GM21390 (cell line): ENCODE measurements around the gene ZNF503.

ENCODE experiments used
- ATAC-seq: cut with Tn5 transposase; IDR thresholded peaks from one replicate; pipeline ENCODE4 v1.9.1; 2021; ENCODE audit not compliant: unreplicated experiment

Gene ZNF503, protein sequence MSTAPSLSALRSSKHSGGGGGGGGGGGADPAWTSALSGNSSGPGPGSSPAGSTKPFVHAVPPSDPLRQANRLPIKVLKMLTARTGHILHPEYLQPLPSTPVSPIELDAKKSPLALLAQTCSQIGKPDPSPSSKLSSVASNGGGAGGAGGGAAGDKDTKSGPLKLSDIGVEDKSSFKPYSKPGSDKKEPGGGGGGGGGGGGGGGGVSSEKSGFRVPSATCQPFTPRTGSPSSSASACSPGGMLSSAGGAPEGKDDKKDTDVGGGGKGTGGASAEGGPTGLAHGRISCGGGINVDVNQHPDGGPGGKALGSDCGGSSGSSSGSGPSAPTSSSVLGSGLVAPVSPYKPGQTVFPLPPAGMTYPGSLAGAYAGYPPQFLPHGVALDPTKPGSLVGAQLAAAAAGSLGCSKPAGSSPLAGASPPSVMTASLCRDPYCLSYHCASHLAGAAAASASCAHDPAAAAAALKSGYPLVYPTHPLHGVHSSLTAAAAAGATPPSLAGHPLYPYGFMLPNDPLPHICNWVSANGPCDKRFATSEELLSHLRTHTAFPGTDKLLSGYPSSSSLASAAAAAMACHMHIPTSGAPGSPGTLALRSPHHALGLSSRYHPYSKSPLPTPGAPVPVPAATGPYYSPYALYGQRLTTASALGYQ

DNA sequence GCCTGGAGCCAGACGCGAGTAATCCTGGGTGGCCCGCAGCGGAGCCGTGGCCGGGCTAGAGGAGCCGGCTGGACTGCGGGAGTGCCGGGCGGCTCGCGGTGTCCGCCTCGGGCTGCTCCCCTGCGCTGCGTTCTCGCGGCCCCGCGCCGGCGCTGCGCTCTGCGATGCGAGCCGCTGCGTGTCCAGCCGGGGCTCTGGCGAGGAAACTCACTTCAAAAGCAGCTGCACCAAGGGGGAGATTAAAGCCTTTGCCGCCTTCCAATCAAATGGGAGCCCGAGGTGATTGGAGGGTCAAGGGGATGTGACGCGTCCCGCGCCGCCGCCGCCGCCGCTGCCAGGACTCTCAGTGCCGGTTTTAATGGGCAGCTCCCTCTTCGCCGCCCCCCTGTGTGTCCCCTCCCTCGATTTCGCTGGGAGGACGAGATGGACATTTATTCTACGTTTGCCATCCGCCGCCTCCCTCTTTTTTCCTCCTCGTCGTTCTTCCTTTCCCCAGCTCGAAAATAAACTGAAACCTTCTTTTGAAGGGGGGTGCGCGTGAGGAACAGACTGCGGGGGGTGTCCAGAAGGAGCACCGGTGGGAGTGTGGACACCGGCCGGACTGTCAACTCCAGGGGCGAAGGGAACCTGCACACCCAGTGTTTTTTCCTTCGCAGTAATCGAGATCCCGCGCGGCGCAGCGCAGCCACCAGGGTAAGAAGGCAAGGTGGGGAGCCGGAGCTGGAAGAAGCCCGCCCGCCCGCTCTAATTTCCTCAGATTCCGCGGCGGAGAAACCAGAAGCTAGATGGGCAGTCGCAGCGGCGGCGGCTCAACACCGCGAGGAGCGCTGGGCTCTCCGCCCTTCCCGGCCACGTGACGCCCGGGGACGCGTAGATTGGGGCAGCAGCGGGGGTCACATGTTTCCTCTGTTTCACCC, at the start of gene ZNF503:
Gene ZNF503 (minus strand): TSS at position 196 of the 917 bp plus-strand sequence. CDS start 345 bp downstream, outside the sequence.
- ATAC-seq = peak; percentile 50

DNA sequence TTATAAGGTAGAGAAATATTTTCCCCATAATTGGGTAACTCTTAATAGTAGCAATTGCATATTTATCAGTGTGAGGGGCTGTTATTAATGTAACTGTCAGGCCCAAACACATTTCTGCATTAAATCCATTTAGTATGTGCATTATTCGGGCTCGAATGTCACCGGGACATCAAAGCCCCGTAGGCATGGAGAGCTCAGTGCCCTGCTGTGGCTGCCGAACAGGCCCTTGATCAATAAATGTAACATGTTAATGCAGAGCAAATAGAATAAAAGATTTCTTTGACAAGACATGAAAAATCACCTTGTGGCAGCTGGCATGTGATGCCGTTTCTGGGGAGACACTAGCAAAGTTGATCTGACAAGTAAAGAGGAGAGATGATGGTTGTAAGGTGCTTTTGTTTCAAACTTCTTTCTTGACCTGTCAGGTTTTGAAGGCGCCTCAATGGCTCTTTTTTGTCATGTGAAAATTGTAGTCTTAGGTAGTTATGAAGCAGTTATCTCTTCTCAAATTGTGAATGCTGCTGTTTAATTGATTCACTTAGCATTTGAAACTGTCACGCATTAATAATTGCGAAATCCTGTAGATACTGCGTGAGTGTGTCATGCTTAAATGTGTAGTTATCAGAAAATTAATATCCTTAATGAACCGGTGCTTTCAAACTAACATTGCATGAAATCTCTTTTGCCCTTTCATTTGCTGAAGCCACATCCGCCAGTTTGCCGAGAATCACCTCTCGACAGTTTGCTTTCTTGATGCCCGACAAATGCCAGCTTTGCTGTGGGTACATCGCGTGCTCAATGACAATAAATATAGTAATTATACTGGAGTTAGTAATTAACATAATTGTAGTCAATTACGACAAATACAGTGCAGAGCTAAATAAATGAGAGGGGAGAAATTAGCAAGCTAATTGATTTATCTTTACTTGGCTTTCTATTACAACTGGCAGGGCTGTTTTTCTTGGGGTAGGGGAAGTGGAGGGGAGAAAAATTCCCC, 49.4 kb upstream of the ZNF503 start:
- ATAC-seq = no peak

DNA sequence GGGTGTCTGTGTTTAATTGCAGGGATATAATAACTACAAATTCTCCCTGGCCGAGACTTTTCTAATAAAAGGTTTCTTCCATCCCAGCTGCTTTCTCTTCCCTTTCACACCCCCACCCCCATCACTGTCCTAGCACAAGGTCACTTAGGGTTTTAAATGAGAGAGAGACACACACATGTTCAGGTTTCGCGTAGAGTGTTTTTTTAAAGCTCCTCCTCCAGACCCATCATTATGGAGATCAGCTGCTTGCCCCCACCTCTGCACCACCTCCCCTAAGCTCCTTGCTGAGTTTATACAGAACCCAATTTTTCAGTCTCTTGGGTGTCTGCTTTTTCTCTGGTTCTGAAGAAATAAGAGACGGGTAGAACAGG, 48.5 kb upstream of the ZNF503 start:
- ATAC-seq = no peak

DNA sequence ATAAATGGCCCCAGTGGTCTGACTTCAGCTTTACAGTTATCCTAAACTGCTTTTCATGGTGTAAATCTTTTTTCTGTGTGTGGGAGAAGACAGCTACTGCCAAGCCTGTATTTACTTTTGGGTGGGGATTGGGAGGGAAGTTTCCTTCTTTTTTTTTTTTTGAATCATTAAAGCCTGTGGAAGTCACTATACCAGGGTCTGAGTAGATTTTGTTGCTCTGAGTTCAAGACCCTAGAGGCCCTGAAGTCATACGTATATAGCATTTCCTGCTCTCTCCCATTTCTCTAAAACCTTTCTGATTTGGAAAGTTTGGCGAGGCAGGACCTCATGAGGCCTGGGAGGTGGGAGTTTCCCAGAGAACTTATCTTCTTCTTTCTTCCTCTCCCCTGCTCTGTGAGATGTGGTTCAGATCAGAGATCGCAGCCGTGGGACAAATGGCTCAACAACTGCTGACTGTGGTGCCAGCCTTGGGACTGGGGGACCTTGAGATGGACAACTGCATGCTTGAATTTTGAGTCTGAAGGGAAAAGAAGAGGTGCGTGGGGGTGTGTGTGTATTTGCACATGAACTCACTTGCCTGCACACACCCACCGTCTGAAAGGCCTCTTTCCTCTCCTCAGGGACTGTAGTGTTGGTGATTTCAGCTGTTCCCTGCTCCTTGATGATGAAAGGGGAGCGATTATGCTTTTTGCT, 48.0 kb upstream of the ZNF503 start:
- no peak for ATAC-seq

DNA sequence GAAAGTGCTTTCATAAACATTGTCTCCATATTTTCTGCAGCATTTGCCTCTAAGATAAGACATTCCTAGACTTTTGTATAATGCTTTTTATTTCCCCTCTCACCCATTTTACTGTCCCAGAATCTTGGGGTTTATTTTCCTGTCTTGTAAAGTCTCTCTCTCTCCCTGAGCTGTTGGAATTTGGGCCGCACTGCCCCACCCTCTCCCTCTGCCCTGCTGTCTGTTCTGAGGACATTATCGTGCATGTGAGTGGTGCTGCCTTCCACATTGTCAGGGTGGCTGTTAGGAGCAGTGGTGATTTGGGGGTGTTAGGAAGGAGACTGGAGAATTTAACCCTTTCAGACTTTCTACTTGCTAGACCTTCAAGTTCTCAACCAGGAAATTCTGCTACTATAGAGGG, 46.6 kb upstream of the ZNF503 start:
- ATAC-seq = no peak

DNA sequence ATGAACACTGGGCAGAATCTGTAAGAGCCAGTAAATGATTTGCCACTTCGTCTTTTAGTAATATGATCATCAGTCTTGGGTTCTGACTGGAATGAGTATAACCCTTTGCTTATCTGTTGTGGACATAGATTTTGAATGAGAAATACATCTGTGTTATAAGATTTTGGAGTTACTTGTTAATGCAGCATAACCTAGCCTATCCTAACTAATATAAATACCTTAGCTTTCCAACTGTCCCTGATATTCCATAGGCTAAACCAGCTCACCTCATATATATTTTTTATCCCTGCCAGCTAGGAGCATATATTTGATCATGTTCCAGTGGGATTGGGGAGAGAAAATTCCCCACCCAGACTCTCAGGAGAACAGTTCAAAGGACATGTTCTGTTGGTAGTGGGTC, 44.9 kb upstream of the ZNF503 start:
- ATAC-seq = no peak

DNA sequence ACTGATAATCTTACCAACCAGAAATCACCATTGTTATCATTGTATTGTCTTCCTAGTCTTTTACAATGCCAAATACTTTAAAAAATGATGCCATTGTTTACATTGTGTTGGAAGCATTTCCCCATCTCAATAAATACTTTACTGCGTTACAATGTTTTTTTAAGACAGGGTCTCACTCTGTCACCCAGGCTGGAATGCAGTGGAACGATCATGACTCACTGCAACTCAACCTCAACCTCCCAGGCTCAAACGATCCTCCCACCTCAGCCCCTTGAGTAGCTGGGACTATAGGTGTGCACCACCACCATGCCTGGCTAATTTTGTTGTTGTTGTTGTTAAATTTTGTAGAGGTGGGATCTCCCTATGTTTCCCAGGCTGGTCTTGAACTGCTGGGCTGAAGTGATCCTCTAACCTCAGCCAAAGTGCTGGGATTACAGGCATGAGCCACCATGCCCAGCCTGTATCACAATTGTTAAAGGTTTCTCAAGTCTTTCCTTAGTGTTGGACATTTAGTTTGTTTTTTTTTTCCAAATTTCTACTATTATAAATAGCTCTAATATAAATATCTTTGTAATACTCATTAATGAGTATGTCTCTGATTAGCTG, 43.3 kb upstream of the ZNF503 start:
- no peak for ATAC-seq

DNA sequence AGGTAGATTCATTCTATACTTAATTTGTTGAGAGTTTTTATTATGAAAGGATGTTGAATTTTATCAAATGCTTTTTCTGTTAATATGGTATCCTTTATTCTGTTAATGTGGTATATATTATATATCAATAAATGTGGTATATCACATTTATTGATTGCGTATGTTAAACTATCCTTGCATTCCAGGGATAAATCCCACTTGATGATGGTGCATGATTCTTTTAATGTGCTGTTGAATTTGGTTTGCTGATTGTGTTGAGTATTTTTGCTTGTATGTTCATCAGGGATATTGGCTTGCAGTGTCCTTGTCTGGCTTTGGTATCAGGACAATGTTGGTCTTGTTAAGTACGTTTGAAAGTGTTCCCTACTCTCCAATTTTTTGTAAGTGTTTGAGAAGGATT, 41.8 kb upstream of the ZNF503 start:
- ATAC-seq = no peak

DNA sequence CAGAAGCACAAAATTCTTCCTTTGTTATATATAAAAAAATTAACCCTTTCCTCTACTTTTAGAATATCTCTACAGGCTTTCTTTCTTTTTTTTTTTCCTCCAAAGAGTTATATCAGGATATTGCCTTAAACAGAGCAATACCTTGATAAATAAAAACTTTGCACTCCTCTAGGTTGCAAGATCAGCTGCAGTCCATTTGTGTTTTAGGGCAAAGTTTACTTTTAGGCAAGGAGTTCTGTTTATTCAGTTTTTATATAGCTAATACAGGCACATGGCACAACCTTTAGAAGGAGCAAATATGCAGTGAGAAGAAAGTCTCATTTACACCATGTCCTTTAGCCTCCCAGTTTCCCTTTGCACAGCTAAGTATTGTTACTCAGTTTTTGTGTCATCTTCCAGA, 40.1 kb upstream of the ZNF503 start:
- no peak for ATAC-seq

DNA sequence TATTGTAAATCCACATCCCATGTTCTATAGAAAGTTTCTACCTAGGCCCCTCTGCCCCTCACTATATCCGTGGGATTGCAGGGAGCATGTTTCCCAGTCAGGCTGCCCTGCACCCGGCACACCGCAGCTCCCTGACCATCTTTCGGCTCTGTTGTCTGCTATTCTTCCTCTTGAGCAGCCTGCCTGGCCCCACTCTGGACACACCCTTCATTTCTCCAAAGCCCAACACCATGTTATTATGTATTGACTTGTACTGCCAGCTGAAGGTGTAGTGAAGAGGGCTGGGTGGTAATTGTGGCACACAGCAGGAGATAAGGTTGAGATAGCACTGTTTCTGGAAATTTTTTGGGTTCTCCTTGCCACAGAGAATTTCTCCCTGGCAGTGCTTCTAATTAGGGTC, 39.6 kb upstream of the ZNF503 start:
- ATAC-seq = no peak

DNA sequence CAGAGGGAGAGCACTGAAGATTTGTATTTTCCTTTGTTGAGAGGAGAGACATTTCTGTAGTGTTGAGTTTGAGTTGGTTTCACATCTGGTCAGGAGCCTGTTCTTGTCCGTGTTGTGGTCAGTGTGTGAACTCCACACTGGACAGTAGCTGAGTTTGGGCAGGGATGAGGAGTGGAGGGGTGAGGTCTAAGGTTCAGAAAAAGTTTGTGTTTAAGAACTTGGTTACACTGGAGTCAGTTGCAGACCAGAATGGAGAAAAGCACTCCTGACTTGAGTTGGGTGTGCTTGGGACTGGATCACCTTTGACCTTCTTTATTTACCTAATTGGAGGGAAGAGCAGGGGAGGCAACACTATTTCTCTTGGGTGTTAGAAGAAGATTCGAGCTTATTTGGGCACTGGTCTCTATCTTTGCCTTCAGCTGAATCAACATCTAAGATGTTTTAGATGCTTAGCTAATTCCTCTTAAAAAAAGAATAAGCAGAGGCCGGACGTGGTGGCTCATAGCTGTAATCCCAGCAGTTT, 38.8 kb upstream of the ZNF503 start:
- ATAC-seq = no peak

DNA sequence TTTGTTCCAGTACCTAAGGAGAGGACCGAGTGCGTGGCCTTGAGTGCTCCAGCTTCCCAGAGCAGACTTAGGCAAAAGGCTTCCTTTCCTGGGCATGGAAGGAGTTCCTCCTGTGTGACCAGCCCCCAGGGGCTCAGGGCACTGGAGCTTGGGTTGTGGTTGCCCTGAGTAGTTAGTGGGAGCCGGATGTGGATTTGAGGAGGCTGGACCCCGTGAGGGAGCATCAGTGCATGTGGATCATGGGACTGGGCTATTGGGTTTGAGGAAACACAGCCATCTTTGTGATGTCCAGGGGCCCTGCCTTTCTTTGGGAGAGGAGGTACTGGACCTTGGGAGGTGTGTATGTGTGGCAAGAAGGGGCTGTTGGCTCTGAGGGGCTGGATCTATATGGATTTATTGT, 38.2 kb upstream of the ZNF503 start:
- no peak for ATAC-seq

DNA sequence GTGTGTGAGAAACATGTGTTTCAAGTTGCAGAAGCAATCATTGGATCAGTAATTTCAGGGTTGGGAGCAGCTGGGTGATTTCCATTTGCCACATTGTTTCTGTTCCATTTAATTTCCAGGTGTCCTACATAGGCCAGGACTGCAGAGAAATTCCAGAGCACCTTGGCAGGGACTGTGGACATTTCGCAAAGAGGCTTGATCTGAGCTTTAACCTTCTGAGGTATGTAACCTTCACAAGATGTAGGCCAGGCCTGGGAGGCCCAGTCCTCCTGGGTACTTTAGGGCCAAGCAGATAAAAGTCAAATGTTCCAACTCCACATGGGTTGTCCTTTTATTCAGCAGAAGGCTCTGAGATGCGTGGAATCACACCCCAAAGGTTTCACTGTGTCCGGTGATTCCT, 36.7 kb upstream of the ZNF503 start:
- ATAC-seq = no peak

DNA sequence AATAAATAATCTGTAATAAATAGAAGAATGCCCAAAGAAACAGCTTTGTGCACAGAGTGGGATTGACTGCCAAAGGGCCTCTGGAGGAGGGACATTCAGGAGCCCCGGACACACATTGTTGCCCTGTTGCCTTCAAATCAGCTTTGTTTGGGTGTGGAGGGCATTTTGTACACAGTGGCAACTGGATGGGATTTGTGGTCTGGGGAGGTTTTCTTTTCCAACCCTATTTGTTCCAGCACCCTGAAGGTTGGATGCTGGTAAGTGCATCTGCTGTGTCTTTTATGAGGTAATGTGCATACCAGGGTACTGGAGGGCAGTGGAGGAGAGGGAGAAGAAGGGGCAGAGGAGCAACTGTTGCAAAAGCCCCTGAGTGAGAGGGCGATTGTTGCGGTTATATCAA, 36.1 kb upstream of the ZNF503 start:
- no peak for ATAC-seq

DNA sequence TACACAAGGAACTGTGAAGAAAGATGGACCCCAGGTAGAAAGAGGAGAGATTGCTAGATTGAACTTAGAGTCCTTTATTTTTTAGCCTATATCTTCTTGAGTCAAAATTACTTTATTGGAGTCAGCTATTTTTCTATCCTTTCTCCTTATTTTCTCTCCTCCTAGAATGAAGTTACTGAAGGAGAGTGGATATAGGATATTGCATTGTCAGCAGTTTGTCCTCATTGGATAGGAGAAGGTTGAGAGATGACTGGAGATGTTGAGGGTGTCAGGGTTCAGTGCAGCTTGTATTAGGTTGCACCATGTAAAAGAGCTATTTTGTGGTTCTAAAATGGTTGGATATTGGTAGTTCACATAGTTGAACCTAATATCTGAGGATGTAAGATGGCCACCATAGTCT, 35.3 kb upstream of the ZNF503 start:
- no peak for ATAC-seq

DNA sequence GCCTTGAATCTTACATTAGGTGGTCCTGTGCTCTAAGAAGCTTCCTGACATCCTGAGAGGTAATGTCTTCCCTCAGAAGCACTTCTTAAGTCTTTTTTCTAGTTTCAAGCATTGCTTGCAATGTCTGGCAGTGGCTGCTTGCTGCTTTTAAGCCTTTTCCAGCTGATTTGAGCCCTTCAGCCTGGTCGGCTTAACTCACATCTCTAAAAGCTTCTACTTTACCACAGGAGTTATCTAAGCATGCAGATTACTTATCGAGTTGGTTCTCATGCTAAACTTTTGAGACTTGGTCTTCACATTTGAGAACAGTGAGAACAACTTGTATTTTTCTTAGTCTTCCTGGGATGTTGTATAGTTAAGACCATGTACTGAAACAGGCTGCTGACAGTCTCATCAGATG, 33.7 kb upstream of the ZNF503 start:
- ATAC-seq = no peak

DNA sequence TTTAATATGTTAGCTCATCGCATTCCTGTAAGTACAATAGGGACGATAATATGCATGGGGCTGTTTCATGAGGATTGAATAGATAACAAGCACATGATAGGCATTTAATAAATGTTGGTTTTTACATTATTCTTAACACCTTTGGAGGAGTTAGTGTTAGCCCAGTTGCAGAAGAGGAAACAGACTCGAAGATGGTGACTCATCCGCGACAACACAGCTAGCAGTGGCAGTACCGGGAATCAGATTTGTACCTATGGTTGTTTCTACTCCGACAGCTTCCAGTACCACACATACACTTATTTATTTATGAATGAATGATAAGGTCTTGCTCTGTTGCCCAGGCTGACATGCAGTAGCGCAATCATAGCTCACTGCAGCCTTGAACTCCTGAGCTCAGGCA, 32.7 kb upstream of the ZNF503 start:
- no peak for ATAC-seq

DNA sequence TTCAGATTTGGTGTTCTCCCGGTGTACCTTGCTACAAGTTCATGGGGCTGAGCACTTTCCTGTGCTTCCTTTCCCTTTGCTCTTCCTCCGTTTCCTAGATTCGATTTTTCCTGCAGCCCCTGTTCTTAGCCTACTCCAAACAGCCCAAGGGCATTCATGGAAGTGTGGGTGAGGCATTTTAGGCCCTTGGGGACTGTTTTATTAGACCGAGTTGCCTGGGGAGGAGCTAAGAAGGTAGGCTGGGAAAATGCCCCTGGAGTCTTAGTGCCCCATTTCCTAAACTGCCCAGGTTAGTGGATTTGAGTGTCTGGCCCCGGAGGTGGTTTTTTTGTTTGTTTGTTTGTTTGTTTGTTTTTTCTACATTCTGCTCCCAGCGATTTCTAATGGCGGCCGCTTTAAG, 31.7 kb upstream of the ZNF503 start:
- no peak for ATAC-seq

DNA sequence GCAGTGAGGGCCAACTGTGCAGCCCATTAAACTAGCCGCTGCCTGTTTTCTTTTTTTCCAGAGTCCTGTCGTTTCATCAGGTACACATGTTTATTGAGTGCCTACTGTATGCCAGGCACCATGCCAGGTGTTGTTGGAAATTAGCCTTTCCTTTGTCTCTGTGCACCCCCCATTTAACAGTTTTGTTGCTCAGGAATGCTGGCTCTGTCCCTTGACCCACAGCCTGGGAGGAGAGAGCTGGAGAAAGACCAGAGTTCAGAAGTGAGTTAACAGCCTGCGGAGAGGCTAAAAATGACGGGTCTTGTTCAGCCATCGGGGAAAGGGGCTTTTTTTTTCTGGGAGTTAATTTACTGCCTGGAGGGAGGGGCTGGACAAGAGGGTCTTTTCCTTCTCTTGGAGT, 31.2 kb upstream of the ZNF503 start:
- ATAC-seq = no peak
